DMS153 (cell line): ENCODE data around the gene SPHK1.

Source experiments
- DNase-seq: peaks from one replicate; lab custom pipeline; 2025; lab: John Stamatoyannopoulos, UW

Gene SPHK1

GRCh38 chr17:76407509-76407908 is 23.1 kb downstream of the SPHK1 start:
- DNase-seq, result no peak

- DNase-seq, result peak; percentile 19
Measured at GRCh38 chr17:76408037-76408849, 23.8 kb downstream of the SPHK1 start.

GRCh38 chr17:76410328-76410965 is 26.0 kb downstream of the SPHK1 start:
- no peak for DNase-seq

GRCh38 chr17:76411247-76411646 is 26.8 kb downstream of the SPHK1 start:
- no peak for DNase-seq

GRCh38 chr17:76414334-76415295 is 30.2 kb downstream of the SPHK1 start:
- DNase-seq, result peak; percentile 44

- no peak for DNase-seq
Measured at GRCh38 chr17:76415786-76416185, 31.4 kb downstream of the SPHK1 start.

- no peak for DNase-seq
Measured at GRCh38 chr17:76416457-76416856, 32.0 kb downstream of the SPHK1 start.

GRCh38 chr17:76416899-76417298 is 32.5 kb downstream of the SPHK1 start:
- no peak for DNase-seq

- DNase-seq, result peak; percentile 69
Measured at GRCh38 chr17:76417499-76418143, 33.2 kb downstream of the SPHK1 start.

- no peak for DNase-seq
Measured at GRCh38 chr17:76419576-76420260, 35.3 kb downstream of the SPHK1 start.

GRCh38 chr17:76420356-76421043 is 36.1 kb downstream of the SPHK1 start:
- no peak for DNase-seq

GRCh38 chr17:76421044-76421407 is 36.6 kb downstream of the SPHK1 start:
- no peak for DNase-seq

- no peak for DNase-seq
Measured at GRCh38 chr17:76422406-76422805, 38.0 kb downstream of the SPHK1 start.

GRCh38 chr17:76422860-76423259 is 38.5 kb downstream of the SPHK1 start:
- no peak for DNase-seq

GRCh38 chr17:76426853-76427252 is 42.4 kb downstream of the SPHK1 start:
- no peak for DNase-seq

- DNase-seq, result no peak
Measured at GRCh38 chr17:76427501-76428231, 43.3 kb downstream of the SPHK1 start.

GRCh38 chr17:76428511-76428910 is 44.1 kb downstream of the SPHK1 start:
- no peak for DNase-seq

GRCh38 chr17:76431509-76431908 is 47.1 kb downstream of the SPHK1 start:
- DNase-seq, result no peak

GRCh38 chr17:76432004-76432403 is 47.6 kb downstream of the SPHK1 start:
- no peak for DNase-seq

GRCh38 chr17:76432712-76433336 is 48.4 kb downstream of the SPHK1 start:
- DNase-seq, result no peak
